ENCODE results near the gene ATP12A.

Gene ATP12A

DNA sequence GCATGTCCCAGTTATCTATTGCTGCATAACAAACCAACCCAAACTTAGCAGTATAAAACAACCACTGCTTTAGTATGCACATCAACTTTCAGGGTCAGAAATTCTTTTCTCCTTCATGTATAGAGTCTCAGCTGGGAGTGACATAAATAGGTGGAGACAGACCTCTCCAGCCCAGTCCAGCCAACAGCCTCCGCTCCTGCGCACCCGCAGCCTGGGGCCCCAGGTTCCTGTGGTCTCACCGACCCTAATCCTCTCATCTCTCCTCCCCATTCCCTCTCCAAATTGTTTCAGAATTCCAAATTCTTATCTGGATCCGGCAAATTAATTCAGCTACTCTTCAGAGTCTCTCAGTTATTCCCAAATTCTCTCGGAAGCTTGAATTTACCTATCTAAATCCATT is 522 bp upstream of the ATP12A start:
- H3K4me3 ChIP-seq = no peak overlapping the region
- TF ChIP-seq, protein P1, sequence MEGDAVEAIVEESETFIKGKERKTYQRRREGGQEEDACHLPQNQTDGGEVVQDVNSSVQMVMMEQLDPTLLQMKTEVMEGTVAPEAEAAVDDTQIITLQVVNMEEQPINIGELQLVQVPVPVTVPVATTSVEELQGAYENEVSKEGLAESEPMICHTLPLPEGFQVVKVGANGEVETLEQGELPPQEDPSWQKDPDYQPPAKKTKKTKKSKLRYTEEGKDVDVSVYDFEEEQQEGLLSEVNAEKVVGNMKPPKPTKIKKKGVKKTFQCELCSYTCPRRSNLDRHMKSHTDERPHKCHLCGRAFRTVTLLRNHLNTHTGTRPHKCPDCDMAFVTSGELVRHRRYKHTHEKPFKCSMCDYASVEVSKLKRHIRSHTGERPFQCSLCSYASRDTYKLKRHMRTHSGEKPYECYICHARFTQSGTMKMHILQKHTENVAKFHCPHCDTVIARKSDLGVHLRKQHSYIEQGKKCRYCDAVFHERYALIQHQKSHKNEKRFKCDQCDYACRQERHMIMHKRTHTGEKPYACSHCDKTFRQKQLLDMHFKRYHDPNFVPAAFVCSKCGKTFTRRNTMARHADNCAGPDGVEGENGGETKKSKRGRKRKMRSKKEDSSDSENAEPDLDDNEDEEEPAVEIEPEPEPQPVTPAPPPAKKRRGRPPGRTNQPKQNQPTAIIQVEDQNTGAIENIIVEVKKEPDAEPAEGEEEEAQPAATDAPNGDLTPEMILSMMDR (IDR thresholded peaks at IDR 0.05) = no peak
- no peak overlapping the region for H3K27ac ChIP-seq
- DNase-seq (ENCODE audit: low spot score) = no peak

DNA sequence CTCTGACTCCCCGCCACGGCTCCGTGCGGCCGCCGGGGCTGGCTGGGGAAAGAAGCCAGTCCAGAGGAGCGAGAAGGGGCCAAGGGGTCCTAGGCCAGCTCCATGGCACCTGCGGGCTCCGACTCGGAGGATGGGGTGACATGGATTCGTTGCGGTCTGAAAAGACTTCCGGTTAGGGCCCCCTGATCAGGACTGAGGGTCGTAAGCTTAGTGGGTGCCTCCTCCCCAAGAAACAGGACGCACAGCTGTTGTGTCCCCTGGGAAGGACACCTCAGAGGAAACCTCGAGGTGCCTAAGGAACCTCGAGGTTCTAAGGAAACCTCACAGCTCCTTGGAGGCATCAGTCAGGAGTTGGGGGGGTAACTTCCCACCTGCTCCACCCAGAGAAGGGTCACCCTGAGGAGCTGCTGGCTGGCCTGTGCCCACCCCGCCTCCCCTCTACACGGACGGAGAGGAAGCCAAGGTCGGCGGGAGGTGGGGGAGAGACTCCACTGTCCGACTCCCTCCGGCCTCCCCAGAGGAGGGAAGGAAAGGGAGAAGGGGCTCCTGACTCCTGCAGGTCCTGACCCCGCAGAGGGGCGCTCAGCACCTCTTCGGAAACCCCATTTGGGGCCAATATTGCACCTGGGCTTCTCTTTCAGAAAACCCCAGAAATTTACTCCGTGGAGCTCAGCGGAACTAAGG is 855 bp downstream of the ATP12A start:
- TF ChIP-seq, protein P1 (IDR thresholded peaks at IDR 0.05) = no peak
- Histone ChIP-seq H3K4me3 (peak overlapping the region; percentile 73), H3K27ac (no peak overlapping the region)
- DNase-seq (ENCODE audit: low spot score) = no peak

DNA sequence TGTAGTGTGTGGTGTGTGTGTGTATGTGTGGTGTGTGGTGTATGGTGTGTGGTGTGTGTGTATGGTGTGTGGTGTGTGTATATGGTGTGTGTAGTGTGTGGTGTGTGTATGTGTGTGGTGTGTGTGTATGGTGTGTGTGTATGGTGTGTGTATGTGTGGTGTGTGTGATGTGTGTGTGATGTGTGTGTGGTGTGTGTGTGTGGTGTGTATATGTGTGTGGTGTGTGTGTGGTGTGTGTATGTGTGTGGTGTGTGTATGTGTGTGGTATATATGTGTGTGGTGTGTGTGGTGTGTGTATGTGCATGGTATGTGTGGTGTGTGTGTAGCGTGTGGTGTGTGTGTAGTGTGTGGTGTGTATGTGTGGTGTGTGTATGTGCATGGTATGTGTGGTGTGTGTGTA is 1.7 kb downstream of the ATP12A start:
- Histone ChIP-seq H3K27ac (no peak overlapping the region), H3K4me3 (no peak overlapping the region)
- TF ChIP-seq, protein P1 (IDR thresholded peaks at IDR 0.05) = no peak
- no peak for DNase-seq (ENCODE audit: low spot score)

DNA sequence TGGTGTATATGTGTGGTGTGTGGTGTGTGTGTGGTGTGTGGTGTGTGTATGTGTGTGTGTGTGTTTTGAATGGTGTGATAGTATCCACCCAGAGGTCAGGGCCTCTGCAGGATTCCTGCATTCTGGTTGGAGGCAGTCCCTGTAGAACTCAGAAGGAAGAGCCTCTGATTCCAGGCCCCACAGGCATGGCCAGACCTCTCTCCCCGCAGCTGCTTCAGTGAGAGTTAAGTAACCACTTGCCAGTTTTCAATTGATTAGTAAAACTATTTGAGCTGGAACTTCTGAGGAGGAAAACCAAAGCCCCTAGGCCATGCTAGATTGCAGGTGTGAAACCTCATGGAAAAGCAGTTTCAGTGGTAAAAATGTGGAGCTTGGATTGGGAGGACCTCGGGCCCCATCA is 2.1 kb downstream of the ATP12A start:
- no peak overlapping the region for H3K27ac ChIP-seq
- TF ChIP-seq, protein P1 (IDR thresholded peaks at IDR 0.05) = no peak
- H3K4me3 ChIP-seq = no peak overlapping the region
- DNase-seq (ENCODE audit: low spot score) = no peak

DNA sequence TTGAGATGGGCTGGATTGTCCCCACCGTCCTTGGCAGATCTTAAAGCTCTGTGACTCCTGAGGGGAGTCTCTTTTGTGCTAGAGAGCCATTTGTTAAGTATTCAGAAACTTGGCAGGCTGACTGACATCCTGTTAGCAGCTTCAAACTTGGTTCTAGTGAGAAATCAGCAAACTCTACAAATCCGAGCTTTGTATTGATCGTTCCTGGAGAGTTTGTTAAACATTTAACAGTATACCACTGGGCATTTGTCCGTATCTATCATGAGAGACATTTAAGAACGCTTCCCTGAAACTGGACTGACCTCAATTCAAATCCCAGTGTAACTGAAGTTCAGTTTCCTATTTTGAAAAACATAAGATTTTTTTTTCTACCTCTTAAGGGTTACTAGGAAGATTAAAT is 3.1 kb downstream of the ATP12A start:
- Histone ChIP-seq H3K4me3 (no peak overlapping the region), H3K27ac (no peak overlapping the region)
- TF ChIP-seq, protein P1 (IDR thresholded peaks at IDR 0.05) = no peak
- DNase-seq (ENCODE audit: low spot score) = no peak

DNA sequence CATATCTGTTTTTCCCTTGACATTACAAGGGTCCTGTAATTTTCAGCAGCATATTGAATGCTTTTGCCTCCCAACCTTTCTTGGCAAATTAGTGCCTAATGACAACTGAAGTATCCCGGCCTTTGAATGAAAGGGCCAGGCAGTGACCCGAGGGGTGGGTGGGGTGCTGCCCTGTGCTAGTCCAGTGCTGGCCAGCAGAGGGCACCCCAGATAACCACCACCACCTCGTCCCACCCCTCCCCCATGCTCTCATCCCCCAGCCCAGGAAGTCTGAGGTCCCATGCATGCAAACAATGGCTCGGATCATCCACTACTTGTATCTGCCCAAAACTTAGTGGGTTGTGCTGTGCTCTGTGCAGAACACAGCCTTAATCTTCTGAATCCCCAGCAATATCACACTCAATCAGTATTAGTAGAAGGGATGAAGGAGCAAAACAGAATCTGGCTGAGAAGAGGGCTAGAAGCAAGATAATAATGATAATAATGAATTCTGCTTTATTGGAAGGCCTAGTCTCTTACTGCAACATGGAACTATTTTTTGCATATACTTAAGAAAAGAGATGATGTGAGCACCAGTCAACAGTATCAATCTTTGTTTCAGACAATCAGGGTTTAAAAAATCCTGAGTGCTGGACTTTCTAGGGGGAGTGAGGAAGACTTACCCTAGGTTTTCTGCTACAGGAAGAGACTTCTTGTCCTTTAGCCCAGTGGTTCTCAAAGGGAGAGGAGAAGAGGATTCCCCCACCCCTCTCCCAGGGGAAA is 3.8 kb downstream of the ATP12A start:
- no peak overlapping the region for H3K4me3 ChIP-seq
- DNase-seq (ENCODE audit: low spot score) = no peak
- TF ChIP-seq, protein P1 (IDR thresholded peaks at IDR 0.05) = peak; percentile 54
- peak overlapping the region in 1 of 2 donors; percentile 48 for H3K27ac ChIP-seq

DNA sequence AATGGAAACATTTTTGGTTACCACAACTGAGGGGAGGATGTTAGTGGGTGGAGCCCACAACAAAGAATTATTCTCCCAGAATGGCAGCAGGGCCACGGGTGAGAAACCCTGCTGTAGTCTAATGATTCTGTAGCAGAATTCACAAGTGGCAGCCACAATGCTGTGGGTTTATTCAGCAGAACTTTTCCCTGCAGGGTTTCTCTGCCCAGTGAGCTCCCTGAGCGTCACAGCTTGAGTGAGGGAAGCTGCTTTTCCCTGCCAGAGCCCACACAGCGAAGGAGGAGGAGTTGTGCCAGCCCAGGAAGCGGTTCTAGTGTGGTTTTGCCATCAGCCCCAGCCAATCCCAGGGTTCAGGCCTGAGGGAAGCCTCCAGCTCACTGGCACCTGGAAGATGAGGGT is 4.4 kb downstream of the ATP12A start:
- DNase-seq (ENCODE audit: low spot score) = no peak
- Histone ChIP-seq H3K4me3 (no peak overlapping the region), H3K27ac (peak overlapping the region in 1 of 2 donors; percentile 48)
- TF ChIP-seq, protein P1 (IDR thresholded peaks at IDR 0.05) = no peak

Data from coronary artery (tissue), 2 donors.